22Rv1 (cell line): ENCODE results near the gene ARPC2.

Source experiments
- ZFX ChIP-seq: fragments of 450-650 bp; IDR thresholded peaks from 2 replicates; pipeline ENCODE4 v1.6.1; 2017; ENCODE audit warnings: antibody characterized with exemption, borderline replicate concordance
- TF ChIP-seq, protein P1 (sequence below): fragments of 450-650 bp; IDR thresholded peaks from 2 replicates; pipeline ENCODE4 v1.5.1; 2017; ENCODE audit warnings: mild to moderate bottlenecking

- TF ChIP-seq, protein P1, sequence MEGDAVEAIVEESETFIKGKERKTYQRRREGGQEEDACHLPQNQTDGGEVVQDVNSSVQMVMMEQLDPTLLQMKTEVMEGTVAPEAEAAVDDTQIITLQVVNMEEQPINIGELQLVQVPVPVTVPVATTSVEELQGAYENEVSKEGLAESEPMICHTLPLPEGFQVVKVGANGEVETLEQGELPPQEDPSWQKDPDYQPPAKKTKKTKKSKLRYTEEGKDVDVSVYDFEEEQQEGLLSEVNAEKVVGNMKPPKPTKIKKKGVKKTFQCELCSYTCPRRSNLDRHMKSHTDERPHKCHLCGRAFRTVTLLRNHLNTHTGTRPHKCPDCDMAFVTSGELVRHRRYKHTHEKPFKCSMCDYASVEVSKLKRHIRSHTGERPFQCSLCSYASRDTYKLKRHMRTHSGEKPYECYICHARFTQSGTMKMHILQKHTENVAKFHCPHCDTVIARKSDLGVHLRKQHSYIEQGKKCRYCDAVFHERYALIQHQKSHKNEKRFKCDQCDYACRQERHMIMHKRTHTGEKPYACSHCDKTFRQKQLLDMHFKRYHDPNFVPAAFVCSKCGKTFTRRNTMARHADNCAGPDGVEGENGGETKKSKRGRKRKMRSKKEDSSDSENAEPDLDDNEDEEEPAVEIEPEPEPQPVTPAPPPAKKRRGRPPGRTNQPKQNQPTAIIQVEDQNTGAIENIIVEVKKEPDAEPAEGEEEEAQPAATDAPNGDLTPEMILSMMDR = no peak
- TF ChIP-seq ZFX = no peak
These were observed 27.7 kb downstream of the ARPC2 start for GRCh38 chr2:218244665-218245064.
